K562 (cell line): ENCODE data around the gene SMOC2. TPM values are rescaled to one million over a fixed set of nuclear protein-coding genes. Genes with fewer than 3 reads are reported as not detected.

Experiments used
- ATAC-seq: fragments of 200-7000 bp; cut with Tn5 transposase; 3 replicates; pipeline ENCODE4 v1.9.1; 2020; ENCODE audit warnings: moderate library complexity
- BruUV-seq: library from RNA; stranded (reverse); fragments of 400-500 nt; replicated peaks from 2 replicates; lab custom pipeline; 2021; lab: Mats Ljungman, UMichigan
- CTCF ChIA-PET: fragments of 300-600 bp; formaldehyde crosslinking; extraction: SDS; loops from one replicate; lab custom pipeline; 2021; ENCODE audit warnings: low intra/inter-chr PET ratio; lab: Yijun Ruan, JAX
- POLR2A ChIA-PET: fragments of 300-600, 350-650 bp; sonication (Branson Sonifier 250); formaldehyde crosslinking; extraction: SDS; loops from one replicate; lab custom pipeline; 2021; ENCODE audit warnings: antibody characterized with exemption, inconsistent platforms; lab: Yijun Ruan, JAX
- DNase-seq, 4 experiments: peaks; one replicate each; pipeline versions ENCODE4 v3.0.0 to v3.0.0-alpha.2; 2011 to 2018; ENCODE audit warnings: low spot score in 3 of 4, mixed read lengths in 3 of 4; ENCODE audit errors: extremely low read depth in 1 of 4
- FAIRE-seq: peaks from 2 replicates; lab custom pipeline; 2011; peaks lifted over from hg19 to GRCh38; lab: Jason Lieb, UNC
- H2AFZ ChIP-seq: 2 replicates; pipeline ENCODE4 v1.6.0; 2011; ENCODE audit warnings: low read depth, low read length, control low read depth, inconsistent platforms
- H3K27ac ChIP-seq: fragments of 200-600 bp; 3 replicates; pipeline ENCODE4 v1.8.0; 2011; ENCODE audit warnings: low read depth, mild to moderate bottlenecking, control low read depth, inconsistent platforms, low read length, moderate library complexity, mixed read lengths; ENCODE audit errors: extremely low read depth
- H3K27me3 ChIP-seq, 2 experiments: fragments of 300-600 bp in 1 of 2; 2 replicates in 1 of 2; 3 replicates in 1 of 2; pipeline versions ENCODE4 v1.6.0 to v1.8.0; 2011; ENCODE audit warnings: inconsistent platforms in 2 of 2, low read length in 2 of 2, mild to moderate bottlenecking in 1 of 2, mixed read lengths in 1 of 2, moderate library complexity in 1 of 2; ENCODE audit not compliant: control insufficient read depth in 2 of 2, insufficient read depth in 2 of 2
- H3K36me3 ChIP-seq: fragments of 300-600 bp; 3 replicates; pipeline ENCODE4 v1.8.0; 2011; ENCODE audit warnings: mild to moderate bottlenecking, low read length, inconsistent platforms; ENCODE audit not compliant: control insufficient read depth, insufficient read depth
- H3K4me1 ChIP-seq, 2 experiments: fragments of 200-600 bp in 1 of 2; replicated peaks in 1 of 2; 2 replicates in 1 of 2; 3 replicates in 1 of 2; pipeline versions ENCODE4 v1.5.1 to v1.8.0; 2011; ENCODE audit warnings: inconsistent platforms in 2 of 2, low read length in 2 of 2, mild to moderate bottlenecking in 1 of 2, mixed read lengths in 1 of 2, moderate library complexity in 1 of 2; ENCODE audit not compliant: control insufficient read depth in 2 of 2, insufficient read depth in 2 of 2
- H3K4me2 ChIP-seq: 2 replicates; pipeline ENCODE4 v1.6.1; 2011; ENCODE audit warnings: low read length, control low read depth, inconsistent platforms, mixed read lengths; ENCODE audit not compliant: insufficient read depth
- H3K4me3 ChIP-seq: fragments of 200-600 bp; sonication (generic), shearing (Covaris generic); 2 replicates; pipeline ENCODE4 v1.5.1; 2016; ENCODE audit warnings: control low read depth, inconsistent platforms
- H3K79me2 ChIP-seq: fragments of 200-600 bp; 3 replicates; pipeline ENCODE4 v1.8.0; 2011; ENCODE audit warnings: low read length, inconsistent platforms; ENCODE audit not compliant: control insufficient read depth, insufficient read depth
- H3K9ac ChIP-seq, 2 experiments: 2 replicates each; pipeline versions ENCODE4 v1.6.0 to v1.6.1; 2011; ENCODE audit warnings: low read depth in 2 of 2, low read length in 2 of 2, control low read depth in 1 of 2, inconsistent platforms in 1 of 2, mild to moderate bottlenecking in 1 of 2, mixed read lengths in 1 of 2; ENCODE audit not compliant: insufficient read depth in 1 of 2
- H3K9me1 ChIP-seq: one replicate; pipeline ENCODE4 v1.6.0; 2011; ENCODE audit warnings: inconsistent platforms, mild to moderate bottlenecking, low read length, moderate library complexity; ENCODE audit not compliant: control insufficient read depth, insufficient read depth
- H3K9me3 ChIP-seq: replicated peaks from 2 replicates; pipeline ENCODE4 v1.5.1; 2011; ENCODE audit warnings: low read depth, low read length, inconsistent platforms; ENCODE audit not compliant: control insufficient read depth, insufficient read depth
- H4K20me1 ChIP-seq: replicated peaks from 2 replicates; pipeline ENCODE4 v1.6.1; 2011; ENCODE audit warnings: low read length, inconsistent platforms, mixed read lengths; ENCODE audit not compliant: control insufficient read depth, insufficient read depth
- EGR1 ChIP-seq: fragments of 450-650 bp; conservative IDR thresholded peaks from 2 replicates; pipeline ENCODE4 v1.6.1; 2017; ENCODE audit warnings: mild to moderate bottlenecking
- GTF2E2 ChIP-seq: fragments of 200-800 bp; sonication (Bioruptor generic); IDR thresholded peaks from 2 replicates; pipeline ENCODE4 v1.6.1; 2016; ENCODE audit warnings: missing genetic modification characterization, missing compliant biosample characterization
- HMGN3 ChIP-seq: IDR thresholded peaks from 2 replicates; pipeline ENCODE4 v1.6.1; 2011; ENCODE audit warnings: borderline replicate concordance, low read depth, mild to moderate bottlenecking, mixed read lengths, low read length; ENCODE audit not compliant: insufficient read length; ENCODE audit errors: extremely low read depth
- PATZ1 ChIP-seq: fragments of 250-450 bp; sonication (Bioruptor Pico); IDR thresholded peaks from 2 replicates; pipeline ENCODE4 v1.5.0; 2020; ENCODE audit warnings: mild to moderate bottlenecking, borderline replicate concordance
- SRSF3 ChIP-seq: fragments of 200-400 bp; formaldehyde crosslinking; IDR thresholded peaks from 2 replicates; pipeline ENCODE4 v1.6.1; 2016; ENCODE audit warnings: mild to moderate bottlenecking, low read length, moderate library complexity; ENCODE audit not compliant: insufficient read depth
- TRIM28 ChIP-seq: fragments of 450-650 bp; IDR thresholded peaks from 2 replicates; pipeline ENCODE4 v1.6.1; 2017
- WGBS: fragments of 100-300 bp; shearing (Covaris generic); methylation state at CpG from one replicate; pipeline ENCODE4 v1.1.6; 2016; ENCODE audit warnings: low coverage, mixed read lengths; ENCODE audit not compliant: insufficient coverage; ENCODE audit errors: missing lambda C conversion rate; 5-methylcytosine and 5-hydroxymethylcytosine counted together
- in situ Hi-C: fragments of 300-500 bp; cut with MboI; formaldehyde crosslinking; loops from 4 replicates; pipeline ENCODE4 v1.15.0; 2018; ENCODE audit warnings: inconsistent platforms, mixed read lengths
- intact Hi-C: fragments of 100-400 bp; cut with micrococcal nuclease; formaldehyde crosslinking; loops from 2 replicates; pipeline ENCODE4 v1.14.2; 2022
- polyA plus RNA-seq, 8 experiments: library from polyadenylated mRNA; depleted of rRNA in 4 of 8; stranded (reverse) in 5 of 8; unstranded in 3 of 8; fragments of >200 nt; fragmentation: Nextera tagmentation in 2 of 8; fragmentation: Illumina TruSeq in 1 of 8; extraction: Ambion mirVana in 2 of 8; extraction: Trizol in 1 of 8; gene quantifications; 2 replicates each; pipeline versions ENCODE4 v1.2.1 to v1.2.3, GENCODE V29; 2011 to 2014; ENCODE audit warnings: inconsistent platforms in 1 of 8, missing spikeins in 1 of 8
- total RNA-seq, 7 experiments: library from RNA; depleted of rRNA in 6 of 7; stranded (reverse); fragments of >200 nt in 6 of 7; fragmentation: Illumina TruSeq in 2 of 7; extraction: Trizol in 2 of 7; gene quantifications; 2 replicates each; pipeline versions ENCODE4 v1.2.1 to v1.2.3, GENCODE V29; 2011 to 2021; ENCODE audit warnings: low replicate concordance in 1 of 7
- TF ChIP-seq, protein P1 (sequence below): sonication (generic); formaldehyde crosslinking; IDR thresholded peaks from 2 replicates; pipeline ENCODE4 v1.8.1; 2023; ENCODE audit warnings: missing genetic modification reagents, mild to moderate bottlenecking, borderline replicate concordance

The SMOC2 gene
- total and polyA plus RNA-seq, 9 of the 15 experiments (the other 6 are each of a cell fraction or from before 2014, with no cell fraction given): 0.45 to 2.3 (median 1.1) TPM

DNA sequence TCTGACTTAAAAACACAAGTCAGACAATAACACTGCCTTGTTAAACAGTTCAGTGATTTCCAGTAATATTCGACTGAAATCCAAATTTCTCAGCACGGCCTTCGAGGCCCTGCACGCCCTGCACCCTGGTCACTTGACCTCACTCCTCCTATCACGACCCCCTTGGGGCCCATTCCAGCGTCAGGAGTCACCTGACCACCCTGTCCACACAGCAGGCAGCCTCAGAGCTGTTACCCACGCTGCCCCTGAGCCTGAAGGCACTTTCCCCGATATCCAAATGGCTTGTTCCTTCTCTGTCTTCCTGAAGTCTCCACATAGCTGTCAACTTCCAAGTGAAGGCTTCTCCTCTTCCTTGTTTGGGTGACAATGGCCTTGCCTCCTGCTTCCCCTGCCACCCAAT, 33.1 kb upstream of the SMOC2 start:
- Histone ChIP-seq H3K9me3 (no peaks in the 10 kb centered on the region), H3K36me3 (no peaks in the 10 kb centered on the region), H4K20me1 (no peaks in the 10 kb centered on the region), H3K27ac (no peak overlapping the region), H3K9me1 (peaks cover 3% of the 10 kb centered on the region), H3K9ac (no peak overlapping the region), H3K4me2 (no peak overlapping the region), H3K4me1 (peaks cover 0 to 10% of the 10 kb centered on the region in 2 experiments; a peak in 2 of 5 replicates), H3K27me3 (peaks cover 23 to 43% of the 10 kb centered on the region in 2 experiments), H2AFZ (no peak overlapping the region), H3K4me3 (no peak overlapping the region), H3K79me2 (no peaks in the 10 kb centered on the region)
- DNase-seq (no peak), ATAC-seq (no peak), FAIRE-seq (no peak)
- TF ChIP-seq PATZ1 (CRISPR knock-in tag) (no peak), SRSF3 (no peak), HMGN3 (no peak), EGR1 (no peak), GTF2E2 (tag) (no peak), TRIM28 (no peak)
- TF ChIP-seq, protein P1, sequence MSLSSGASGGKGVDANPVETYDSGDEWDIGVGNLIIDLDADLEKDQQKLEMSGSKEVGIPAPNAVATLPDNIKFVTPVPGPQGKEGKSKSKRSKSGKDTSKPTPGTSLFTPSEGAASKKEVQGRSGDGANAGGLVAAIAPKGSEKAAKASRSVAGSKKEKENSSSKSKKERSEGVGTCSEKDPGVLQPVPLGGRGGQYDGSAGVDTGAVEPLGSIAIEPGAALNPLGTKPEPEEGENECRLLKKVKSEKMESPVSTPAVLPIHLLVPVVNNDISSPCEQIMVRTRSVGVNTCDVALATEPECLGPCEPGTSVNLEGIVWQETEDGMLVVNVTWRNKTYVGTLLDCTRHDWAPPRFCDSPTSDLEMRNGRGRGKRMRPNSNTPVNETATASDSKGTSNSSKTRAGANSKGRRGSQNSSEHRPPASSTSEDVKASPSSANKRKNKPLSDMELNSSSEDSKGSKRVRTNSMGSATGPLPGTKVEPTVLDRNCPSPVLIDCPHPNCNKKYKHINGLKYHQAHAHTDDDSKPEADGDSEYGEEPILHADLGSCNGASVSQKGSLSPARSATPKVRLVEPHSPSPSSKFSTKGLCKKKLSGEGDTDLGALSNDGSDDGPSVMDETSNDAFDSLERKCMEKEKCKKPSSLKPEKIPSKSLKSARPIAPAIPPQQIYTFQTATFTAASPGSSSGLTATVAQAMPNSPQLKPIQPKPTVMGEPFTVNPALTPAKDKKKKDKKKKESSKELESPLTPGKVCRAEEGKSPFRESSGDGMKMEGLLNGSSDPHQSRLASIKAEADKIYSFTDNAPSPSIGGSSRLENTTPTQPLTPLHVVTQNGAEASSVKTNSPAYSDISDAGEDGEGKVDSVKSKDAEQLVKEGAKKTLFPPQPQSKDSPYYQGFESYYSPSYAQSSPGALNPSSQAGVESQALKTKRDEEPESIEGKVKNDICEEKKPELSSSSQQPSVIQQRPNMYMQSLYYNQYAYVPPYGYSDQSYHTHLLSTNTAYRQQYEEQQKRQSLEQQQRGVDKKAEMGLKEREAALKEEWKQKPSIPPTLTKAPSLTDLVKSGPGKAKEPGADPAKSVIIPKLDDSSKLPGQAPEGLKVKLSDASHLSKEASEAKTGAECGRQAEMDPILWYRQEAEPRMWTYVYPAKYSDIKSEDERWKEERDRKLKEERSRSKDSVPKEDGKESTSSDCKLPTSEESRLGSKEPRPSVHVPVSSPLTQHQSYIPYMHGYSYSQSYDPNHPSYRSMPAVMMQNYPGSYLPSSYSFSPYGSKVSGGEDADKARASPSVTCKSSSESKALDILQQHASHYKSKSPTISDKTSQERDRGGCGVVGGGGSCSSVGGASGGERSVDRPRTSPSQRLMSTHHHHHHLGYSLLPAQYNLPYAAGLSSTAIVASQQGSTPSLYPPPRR (CRISPR knock-in tag): no peak
- intact Hi-C loops: no loop called here
- CTCF ChIA-PET: no interaction called here
- WGBS: 3% methylated on average over 8 of the region's 8 CpGs
- BruUV-seq: no TSS peak
- in situ Hi-C loops: no loop called here
- POLR2A ChIA-PET: no interaction called here
